ENCODE results near the gene BLOC1S2. TPM values are rescaled to one million over a fixed set of nuclear protein-coding genes. Genes with fewer than 3 reads are reported as not detected.
"Not testable (repeated sequence)": the region's sequence is repeated elsewhere in the genome, so short reads cannot be mapped to it uniquely, and the experiment has no call there.

BLOC1S2 gene
- total RNA-seq: 25.5 TPM

- DNase-seq (ENCODE audit: low spot score): peak; percentile 85
These were observed at the start of gene BLOC1S2 for GRCh38 chr10:100286051-100287033. Gene BLOC1S2, minus strand, starts transcription at chr10:100286680. Its CDS starts 21 bp downstream, at chr10:100286659.

- no peak for DNase-seq (ENCODE audit: low spot score)
These were observed 48.3 kb upstream of the BLOC1S2 start for GRCh38 chr10:100334762-100335161.

- DNase-seq (ENCODE audit: low spot score): no peak
These were observed 47.4 kb upstream of the BLOC1S2 start for GRCh38 chr10:100333661-100334440.

GRCh38 chr10:100333106-100333505 is 46.6 kb upstream of the BLOC1S2 start:
- DNase-seq (ENCODE audit: low spot score): no peak

- no peak for DNase-seq (ENCODE audit: low spot score)
These were observed 43.6 kb upstream of the BLOC1S2 start, which contains the start of gene PKD2L1 for GRCh38 chr10:100330079-100330478. Gene PKD2L1, minus strand, starts transcription at chr10:100330228. Its CDS starts 125 bp downstream, at chr10:100330103.

GRCh38 chr10:100328198-100328597 is 41.7 kb upstream of the BLOC1S2 start:
- DNase-seq (ENCODE audit: low spot score): no peak

- DNase-seq (ENCODE audit: low spot score): no peak
These were observed 41.2 kb upstream of the BLOC1S2 start for GRCh38 chr10:100327718-100328009.

GRCh38 chr10:100327007-100327717 is 40.7 kb upstream of the BLOC1S2 start:
- DNase-seq (ENCODE audit: low spot score): peak; percentile 18

GRCh38 chr10:100325158-100325557 is 38.7 kb upstream of the BLOC1S2 start:
- DNase-seq (ENCODE audit: low spot score): no peak

- DNase-seq (ENCODE audit: low spot score): no peak
These were observed 33.4 kb upstream of the BLOC1S2 start for GRCh38 chr10:100319707-100320402.

GRCh38 chr10:100318207-100318606 is 31.7 kb upstream of the BLOC1S2 start:
- no peak for DNase-seq (ENCODE audit: low spot score)

- DNase-seq (ENCODE audit: low spot score): no peak
These were observed 29.1 kb upstream of the BLOC1S2 start for GRCh38 chr10:100315615-100316014.

- peak; percentile 18 for DNase-seq (ENCODE audit: low spot score)
These were observed 24.8 kb upstream of the BLOC1S2 start for GRCh38 chr10:100311298-100311697.

GRCh38 chr10:100307684-100308083 is 21.2 kb upstream of the BLOC1S2 start:
- no peak for DNase-seq (ENCODE audit: low spot score)

GRCh38 chr10:100306861-100307260 is 20.4 kb upstream of the BLOC1S2 start:
- DNase-seq (ENCODE audit: low spot score): no peak

- no peak for DNase-seq (ENCODE audit: low spot score)
These were observed 17.9 kb upstream of the BLOC1S2 start for GRCh38 chr10:100304414-100304813.

- DNase-seq (ENCODE audit: low spot score): no peak
These were observed 17.3 kb upstream of the BLOC1S2 start for GRCh38 chr10:100303724-100304319.

- DNase-seq (ENCODE audit: low spot score): not testable (repeated sequence)
These were observed 14.6 kb upstream of the BLOC1S2 start for GRCh38 chr10:100301123-100301522.

- DNase-seq (ENCODE audit: low spot score): no peak
These were observed 10.8 kb upstream of the BLOC1S2 start for GRCh38 chr10:100297242-100297641.

- DNase-seq (ENCODE audit: low spot score): no peak
These were observed 6.6 kb upstream of the BLOC1S2 start for GRCh38 chr10:100293066-100293465.

GRCh38 chr10:100292300-100292699 is 5.8 kb upstream of the BLOC1S2 start:
- DNase-seq (ENCODE audit: low spot score): not testable (repeated sequence)
